Right hindlimb (tissue), 1 donor: ENCODE results near the gene CDK14.

ENCODE experiments used
- DNase-seq: peaks from one replicate; pipeline ENCODE4 v3.0.0-alpha.2; 2018

The CDK14 gene

DNA sequence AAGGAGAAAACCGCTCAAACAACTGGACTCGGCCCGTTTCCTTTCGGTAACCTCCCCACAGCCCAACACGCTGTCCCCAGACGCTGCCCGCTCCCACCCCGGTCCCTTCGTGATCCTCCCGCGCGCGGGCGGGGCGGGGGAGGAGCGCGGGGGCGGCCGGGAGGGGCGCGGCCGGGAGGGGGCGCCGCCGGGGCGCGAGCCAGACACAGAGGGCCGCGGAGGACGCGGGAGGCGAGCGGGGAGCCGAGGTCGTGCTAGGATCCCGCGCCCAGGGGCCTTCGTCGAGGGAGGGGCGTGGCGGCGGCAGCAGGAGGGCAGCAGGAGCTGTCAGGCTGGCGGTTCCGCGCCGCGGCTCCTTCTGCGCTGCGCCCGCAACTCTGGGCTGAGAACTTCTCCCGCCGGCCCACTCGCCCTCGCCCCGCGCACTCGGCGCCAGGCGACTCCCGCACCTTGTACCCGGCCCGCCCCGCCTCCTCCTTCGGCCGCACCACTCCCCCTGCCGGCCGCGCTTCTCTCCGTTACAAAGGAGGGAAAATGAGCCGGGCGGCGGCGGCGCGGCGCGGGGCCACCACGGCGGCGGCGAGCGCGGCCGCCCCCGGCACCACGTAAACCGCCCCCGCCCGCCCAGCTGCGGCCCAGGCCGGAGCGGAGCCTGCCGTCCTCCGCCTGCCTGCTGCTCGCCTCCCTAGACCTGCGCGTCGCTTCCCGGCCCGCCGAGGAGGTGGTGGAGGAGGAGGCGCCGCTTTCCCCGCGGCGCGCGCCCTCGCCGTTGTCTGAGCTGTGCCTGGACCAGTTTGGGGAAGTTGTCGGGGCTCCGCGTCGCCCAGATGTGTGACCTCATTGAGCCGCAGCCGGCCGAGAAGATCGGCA is at the start of gene CDK14:
Gene CDK14, plus strand, starts transcription at position 521 of the 870 bp plus-strand sequence. Its CDS starts 307 bp downstream, at position 828.
- peak; percentile 85 for DNase-seq

DNA sequence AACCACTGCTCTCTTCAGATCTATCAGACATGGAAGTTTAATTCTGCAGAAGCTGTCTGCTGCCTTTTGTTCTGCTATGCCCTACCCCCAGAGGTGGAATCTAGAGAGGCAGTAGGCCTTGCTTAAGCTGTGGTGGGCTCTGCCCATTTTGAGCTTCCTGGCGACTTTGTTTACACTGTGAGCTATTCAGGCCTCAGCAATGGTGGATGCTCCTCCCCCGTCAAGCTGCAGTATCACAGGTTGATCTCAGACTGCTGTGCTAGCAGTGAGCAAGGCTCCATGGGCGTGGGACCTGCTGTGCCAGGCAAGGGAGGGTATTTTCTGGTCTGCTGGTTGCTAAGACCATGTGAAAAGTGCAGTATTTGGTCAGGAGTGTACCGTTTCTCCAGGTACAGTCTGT is 45.1 kb upstream of the CDK14 start:
- DNase-seq, result no peak

DNA sequence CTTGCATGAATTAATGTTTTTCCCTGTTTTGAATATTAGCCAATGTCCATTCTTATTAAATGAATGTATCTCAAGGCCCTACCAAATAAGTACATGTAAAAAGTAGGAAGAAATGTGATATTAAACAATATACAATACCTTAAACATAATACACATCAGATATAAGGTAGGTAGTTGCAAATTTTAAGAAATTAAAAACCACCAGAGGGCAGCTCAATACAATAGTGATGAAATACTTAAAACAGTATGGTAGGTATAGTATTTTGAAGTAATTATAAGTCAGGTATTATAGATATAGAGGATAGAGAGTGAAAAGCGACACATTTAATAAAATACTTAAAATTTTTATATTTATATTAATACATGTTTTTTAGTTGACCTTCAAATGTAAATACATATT is 43.6 kb upstream of the CDK14 start:
- DNase-seq, result no peak

DNA sequence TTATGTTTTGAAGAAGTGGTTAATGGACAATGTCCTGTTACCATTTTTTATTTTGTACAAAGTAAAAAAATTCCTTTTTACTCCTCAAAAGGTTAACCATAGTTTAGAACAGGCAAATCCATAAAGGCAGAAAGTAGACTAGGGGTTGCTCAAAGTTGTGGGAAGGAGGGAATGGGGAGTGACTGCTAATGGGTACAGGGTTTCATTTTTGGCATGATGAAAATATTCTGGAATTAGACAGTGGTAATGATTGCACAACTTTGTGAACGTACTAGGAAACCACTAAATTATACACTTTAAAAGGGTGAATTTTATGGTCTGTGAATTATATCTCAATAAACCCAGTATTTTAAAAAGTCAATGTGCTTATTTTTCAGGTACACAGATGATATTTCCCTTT is 35.4 kb upstream of the CDK14 start:
- DNase-seq, result no peak

DNA sequence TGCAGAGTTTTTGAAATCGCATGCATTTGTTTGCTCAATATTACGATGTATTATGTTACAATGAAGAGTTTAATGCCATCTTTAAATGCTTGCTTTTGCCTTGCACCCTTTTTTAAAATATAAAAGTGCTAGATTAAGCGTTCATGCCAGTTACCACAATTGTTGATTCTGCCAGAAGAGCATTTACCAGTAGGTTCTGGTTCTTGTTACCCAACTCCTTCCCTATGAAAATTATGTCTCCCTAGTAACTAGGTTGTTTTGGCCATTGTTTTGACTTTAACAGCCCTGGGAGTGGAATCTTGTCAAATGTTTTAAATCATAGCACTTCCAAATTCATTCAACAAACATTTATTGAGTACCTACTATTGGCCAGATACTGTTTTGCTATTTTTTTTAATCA is 32.8 kb upstream of the CDK14 start:
- DNase-seq, result no peak

DNA sequence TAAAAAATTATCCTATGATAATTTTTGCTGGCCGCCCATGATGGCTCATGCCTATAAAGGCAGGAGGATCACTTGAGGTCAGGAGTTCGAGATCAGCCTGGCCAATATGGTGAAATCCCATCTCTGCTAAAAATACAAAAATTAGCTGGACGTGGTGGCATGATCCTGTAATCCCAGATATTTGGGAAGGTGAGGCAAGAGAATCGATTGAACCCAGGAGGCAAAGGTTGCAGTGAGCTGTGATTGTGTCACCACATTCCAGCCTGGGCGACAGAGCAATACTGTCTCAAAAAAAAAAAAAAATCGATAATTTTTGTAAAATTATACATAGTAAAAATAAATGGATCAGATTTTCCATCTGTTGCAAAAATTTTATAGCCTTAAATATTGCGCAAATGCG is 31.7 kb upstream of the CDK14 start:
- no peak for DNase-seq

DNA sequence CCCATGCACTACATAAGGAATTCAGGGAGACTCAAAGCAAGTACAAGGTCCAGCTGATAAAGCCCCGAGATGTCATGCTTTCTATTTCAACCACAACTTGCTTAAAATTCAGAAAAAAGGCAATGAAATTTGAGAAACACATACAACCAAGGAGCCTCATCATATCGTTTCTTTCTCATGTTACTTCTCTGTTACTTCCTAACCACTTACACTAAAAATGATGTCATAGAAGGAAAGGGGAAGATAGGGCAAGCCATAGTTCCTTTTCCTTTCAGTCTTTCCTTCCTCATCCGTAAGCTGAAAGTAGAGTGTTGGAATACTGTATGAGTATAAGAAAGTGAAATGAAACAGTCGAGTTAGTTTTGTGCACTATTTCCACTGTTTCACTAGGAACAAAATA is 27.9 kb upstream of the CDK14 start:
- DNase-seq, result no peak

DNA sequence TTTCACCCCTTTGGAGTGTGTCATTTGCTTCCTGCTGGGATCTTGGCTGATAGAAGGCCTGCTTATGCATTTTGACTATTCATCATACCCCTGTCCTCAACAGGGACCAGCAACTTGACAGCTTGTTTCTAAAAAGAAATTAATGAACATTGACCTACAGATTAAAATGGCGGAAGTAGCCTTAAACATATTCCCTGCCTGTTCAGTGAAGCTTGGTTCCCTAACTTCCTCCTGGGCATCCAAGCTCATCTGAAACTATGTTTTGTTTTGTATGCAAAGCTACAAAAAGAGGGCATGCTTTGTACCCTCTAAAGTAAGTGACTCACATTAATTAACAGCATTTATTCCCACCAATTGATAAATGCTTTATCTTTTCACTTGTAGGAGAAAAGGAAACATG is 26.8 kb upstream of the CDK14 start:
- no peak for DNase-seq

DNA sequence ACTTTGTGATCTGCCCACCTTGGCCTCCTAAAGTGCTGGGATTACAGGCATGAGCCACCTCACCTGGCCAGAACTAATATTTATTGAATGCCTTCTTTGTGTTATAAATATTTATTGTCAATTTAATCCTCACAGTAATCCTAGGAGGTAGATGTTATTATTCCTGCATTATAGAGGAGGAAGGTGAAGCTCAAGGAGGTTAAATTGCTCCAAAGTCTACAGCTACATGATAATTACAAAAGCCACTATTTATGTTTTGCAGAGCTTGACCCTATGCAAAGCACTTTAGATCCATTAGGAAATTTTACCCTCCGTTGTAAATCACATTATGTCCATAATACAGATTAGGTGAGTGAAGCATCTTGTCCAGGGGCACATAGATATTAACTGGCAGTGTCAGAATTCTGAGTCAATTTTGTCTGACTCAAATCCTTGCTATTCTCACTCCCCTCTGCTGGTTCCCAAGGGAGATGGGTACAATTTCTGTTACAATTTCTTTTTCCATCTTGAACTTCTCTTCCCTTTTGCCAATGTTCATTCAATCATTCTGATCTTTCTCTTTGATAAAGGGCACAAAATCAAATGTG is 25.7 kb upstream of the CDK14 start:
- no peak for DNase-seq

DNA sequence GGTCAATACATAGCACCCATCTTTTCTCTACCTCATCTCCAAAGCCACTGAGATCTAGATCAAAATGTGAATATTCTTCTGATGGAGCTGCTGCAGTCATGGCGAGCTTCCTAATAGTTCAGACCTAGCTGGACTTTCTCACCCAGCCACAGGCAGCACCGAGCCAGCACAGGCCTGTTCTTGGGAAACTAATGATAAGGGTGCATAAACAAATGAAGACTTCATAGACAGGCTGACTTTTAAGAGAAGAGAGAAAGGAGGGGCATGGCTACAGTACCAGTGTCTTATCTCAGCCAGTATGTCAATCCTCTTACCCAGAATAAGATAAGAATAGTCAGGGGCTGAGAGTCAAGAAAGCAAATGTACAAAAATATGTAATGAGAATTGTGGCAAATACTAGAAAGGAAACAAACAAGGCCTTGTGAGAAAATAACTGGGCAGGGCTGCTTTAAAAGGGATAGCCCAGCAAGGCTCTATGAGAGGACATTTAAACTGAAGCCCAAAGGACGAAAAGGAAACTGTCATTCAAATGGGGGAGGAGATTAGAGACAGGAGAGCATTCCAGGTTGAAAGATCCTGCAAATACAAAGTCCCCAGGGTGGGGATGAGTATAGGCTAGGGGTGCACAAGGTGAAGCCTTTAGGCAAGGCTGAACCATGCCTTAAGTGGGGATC is 21.8 kb upstream of the CDK14 start:
- DNase-seq, result no peak

DNA sequence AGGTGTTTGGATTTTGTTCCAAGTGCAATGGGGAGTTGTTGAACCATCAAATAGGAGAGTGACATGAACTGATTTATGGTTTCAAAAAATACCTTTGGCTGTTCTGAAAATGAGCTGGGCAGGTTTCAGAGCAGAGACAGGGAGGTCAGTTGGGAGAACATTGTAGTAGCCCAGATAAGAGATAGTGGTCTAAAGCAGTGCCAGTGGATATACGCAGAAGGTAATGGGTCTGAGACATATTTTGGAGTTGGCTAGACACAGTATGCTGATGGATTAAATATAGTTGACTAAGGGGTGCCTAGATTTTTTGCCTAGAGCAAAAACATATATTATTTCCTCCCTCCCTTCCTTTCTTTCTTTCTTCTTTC is 21.3 kb upstream of the CDK14 start:
- DNase-seq, result no peak

DNA sequence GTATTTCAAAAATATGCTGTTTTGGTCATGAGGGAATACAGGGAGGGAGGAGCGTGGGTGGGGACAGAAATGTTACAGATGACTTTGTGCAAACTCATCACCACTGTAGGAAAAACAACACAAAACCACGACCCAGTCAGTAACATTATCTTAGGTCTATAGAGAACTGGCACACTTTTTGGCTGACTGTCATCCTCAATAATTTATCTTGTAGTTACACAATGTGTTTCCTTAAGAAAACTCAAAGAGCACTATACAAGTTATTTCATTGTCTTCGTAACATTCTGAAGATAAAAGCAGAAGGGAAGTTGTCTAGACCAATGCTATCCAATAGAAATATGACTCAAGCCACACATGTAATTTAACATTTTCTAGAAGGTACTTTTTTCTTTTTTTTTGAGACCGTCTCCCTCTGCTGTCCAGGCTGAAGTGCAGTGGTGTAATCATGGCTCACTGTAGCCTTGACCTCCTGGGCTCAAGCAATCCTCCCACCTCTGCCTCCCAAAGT is 16.9 kb upstream of the CDK14 start:
- no peak for DNase-seq

DNA sequence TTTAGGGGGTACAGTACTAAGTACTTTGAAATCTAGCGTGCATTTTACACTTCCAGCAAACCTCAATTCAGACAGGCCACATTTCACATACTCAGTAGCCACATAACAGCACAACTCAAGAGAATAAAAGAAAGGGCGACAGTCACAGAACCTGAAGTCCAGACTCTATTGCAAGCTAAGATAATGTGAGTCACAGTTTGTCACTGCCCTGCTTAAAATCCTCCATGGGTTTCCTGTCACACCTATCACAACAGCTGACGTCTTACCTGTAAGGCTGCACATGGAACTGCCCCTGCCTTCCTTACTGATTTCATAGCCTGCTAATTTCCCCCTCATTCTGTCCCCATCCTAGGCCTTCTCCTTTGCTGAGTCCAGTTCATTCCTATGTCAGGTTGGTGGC is 16.1 kb upstream of the CDK14 start:
- no peak for DNase-seq

DNA sequence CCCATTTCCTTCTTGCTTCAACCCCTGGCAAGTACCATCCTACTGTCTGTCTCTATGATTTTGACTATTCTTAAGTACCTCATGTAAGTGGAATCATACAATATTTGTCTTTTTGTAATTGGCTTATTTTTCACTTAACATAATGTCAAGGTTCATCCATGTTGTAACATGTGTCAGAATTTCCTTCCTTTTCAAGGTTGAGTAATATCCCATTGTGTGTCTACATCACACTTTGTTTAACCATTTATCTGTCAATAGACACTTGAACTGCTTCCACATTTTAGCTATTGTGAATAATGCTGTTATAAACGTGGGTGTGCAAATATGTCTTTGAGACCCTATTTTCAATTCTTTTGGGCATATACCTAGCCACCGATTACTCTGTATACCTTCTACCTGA is 14.0 kb upstream of the CDK14 start:
- no peak for DNase-seq

DNA sequence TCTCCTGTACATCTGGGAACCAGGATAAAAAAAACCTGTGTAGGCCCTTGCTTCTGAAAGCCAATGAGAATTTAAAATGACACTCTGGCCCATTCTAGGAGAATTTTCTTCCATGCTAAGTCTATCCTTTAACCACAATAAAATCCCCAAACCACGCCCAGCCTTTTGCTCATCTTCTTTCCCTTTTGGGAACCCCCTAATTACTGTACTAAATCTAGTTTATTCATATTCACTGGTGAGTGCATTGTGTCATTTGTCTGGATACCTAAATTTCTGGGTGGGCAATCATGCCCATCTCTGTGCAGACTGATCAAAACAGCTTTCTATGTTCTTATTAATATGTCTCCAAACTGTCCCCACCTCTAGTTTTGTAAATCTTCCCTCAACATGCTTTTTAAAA is 11.7 kb upstream of the CDK14 start:
- DNase-seq, result no peak

DNA sequence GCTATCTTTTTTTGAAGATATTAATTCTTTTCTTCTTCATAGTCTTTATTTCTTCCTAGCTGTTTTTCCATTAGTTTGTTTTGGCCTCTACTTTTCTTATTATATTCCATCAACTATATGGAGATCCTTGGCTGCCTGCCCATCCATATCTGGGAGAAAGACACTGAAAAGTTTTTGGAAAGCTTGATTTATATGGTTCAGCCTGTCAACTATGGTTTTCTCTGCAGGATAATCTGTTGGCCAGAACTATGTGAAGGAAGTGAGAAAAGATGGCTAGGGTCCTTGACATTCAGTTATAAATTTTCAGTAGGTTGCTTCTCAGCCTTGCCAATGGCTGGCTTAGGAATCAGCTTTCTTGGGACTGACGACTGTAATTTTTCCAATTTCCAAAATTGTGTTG is 10.0 kb upstream of the CDK14 start:
- peak; percentile 23 for DNase-seq

DNA sequence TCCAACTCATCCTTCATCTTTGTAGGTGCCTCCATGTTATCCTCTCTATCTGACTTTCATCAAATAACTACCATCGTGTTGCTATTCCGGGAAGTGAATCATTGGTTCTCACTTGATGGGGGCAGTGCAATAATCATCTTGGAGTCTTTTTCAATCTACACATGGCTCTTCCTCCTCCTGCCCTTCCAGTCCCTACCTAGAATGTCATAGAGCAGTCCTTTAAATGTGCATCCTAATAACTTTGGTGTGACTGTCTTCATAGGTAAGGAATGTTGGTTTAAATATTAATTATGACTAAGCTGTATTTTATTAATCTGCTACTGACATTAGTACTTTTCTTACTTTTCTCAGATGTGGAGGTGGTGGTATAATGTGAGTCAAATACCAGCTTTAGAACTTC is 8.4 kb upstream of the CDK14 start:
- no peak for DNase-seq

DNA sequence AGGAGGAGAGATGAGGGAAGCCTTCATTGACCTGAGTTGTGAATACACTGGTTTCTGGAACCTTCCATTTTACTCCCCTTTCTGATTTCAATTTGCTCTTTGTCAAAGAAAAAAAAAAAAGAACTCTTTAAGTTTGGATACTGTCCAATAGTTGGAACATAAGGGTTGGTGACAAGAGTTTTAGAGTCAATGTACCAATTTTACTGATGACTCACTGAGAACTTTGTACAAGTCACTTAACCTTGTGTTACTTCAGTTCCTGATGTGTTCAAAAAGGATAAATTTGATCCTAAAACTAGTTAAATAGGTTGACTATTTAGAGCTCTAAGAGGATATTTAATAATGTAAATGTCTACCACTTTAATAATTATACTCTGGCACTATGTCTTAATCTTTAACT is 4.1 kb upstream of the CDK14 start:
- DNase-seq, result no peak

DNA sequence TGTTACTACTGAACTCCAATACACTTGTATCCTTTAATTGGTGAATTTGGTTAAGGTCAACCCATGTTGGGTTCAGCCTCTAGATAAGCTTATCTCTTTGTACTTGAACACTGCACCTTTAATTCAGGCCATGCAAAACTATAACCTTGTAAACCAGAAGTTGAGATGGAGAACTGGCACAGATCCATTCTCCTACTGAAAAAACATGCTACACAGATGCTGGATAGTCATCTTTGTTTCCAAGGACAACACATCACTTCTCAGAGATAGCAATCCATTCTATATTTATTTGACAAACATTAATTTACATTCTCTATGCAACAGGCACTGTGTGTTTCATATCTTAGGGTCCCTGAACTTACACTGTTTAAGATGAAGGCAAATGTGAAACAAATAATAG is 2.9 kb upstream of the CDK14 start:
- DNase-seq, result no peak

DNA sequence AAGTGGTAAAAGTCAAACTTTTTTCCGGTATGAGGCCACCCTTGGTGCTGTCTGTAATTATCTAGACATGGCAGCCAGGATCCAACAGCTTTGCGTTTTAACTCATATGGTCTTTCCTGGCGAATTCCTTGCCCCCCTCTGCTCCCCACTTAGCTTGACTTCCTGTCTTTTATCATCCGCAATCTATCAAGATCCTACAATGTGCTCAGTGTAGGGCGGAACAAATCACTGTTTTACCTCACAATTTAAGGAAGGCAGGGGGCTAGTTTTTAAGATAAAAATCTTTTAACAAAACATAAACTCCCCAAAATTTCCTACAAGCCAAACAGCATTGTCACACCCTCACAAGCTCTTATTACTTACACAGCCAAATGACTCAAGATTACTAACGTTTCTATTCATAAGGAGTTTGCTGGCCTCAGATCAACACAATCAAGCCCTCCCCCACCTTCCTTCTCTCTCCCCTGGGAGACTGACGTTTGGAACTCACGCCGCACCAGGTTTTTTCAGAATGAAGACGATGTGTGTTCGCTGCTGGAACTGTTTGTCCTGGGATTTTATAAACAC is 1.3 kb upstream of the CDK14 start:
- peak; percentile 35 for DNase-seq

DNA sequence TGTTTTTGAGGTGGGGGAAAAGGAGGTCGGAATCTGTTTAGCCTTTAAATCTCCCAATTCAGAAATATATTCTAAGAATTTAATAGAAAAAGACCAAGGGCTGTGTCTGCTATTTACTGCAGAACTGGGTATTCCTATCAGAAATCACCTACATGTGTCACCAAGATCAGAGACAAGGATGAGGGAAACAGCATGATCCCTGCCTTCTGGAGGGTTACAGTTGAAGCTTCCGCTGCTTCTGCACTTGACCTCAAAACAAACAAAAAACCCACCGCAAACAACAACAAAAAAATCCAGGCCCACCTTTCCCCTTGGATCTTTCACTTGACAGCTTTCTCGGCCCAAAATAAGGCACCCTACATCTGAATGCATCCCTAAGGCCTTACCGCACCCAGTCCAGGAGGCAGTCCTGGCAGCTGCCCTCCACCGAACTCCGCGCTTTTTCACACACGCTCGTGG is 750 bp upstream of the CDK14 start:
- DNase-seq, result no peak

DNA sequence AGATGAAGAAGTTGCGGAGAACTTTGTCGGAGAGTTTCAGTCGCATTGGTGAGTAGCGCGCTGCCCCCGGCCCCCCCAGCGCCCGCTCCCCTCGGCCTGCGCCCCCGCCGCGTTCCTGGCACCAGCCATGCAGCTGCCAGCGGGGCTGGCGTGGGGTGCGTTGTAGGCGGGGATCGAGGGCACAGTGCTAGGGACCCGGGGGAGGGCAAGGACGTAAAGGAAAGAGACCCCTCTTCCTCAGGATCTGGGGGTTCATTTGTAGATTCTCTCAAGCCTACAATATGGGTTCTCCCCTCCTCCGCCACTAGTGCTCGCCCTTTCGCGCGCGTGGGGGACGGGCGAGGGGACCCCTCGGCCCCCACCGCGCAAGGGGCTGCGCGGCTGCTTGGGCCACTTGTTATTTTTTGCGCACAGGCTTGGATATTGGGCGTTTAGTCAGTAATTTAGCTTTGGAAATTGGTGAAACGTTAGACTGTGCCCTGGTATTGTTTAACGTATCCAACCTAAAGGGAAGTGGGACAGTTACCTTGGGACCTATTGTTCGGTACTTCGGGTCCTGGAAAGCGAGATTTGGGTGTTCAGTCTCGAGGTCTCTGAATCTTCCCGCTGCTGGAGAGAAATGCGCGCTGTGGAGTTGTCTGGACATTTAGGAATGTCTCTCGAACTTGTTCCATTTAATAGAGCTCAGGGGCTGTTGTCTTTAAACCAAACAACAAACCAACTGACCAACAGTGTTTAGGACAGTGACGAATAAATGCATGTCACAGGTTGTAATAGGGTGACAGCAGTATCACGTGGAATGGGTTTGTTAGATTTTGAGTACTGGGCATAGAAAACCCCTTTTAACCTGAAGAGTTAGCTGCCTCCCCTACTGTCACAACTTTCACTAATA is 796 bp downstream of the CDK14 start:
- DNase-seq, result peak; percentile 39
